K562 (cell line): Measurements from ENCODE around the gene PLEK2. TPM values are rescaled to one million over a fixed set of nuclear protein-coding genes. Genes with fewer than 3 reads are reported as not detected.

Experiments used
- GATAD2B ChIP-seq: fragments of 450-650 bp; IDR thresholded peaks from 2 replicates; pipeline ENCODE4 v1.6.1; 2017; ENCODE audit warnings: mild to moderate bottlenecking, borderline replicate concordance
- NR3C1 ChIP-seq: sonication (generic); formaldehyde crosslinking; IDR thresholded peaks from 2 replicates; pipeline ENCODE4 v1.8.1; 2022; ENCODE audit warnings: missing genetic modification reagents
- RBFOX2 ChIP-seq: fragments of 200-400 bp; formaldehyde crosslinking; IDR thresholded peaks from 2 replicates; pipeline ENCODE4 v1.6.1; 2017; ENCODE audit warnings: low read depth, mild to moderate bottlenecking, low read length, moderate library complexity
- STAT6 ChIP-seq: sonication (generic); formaldehyde crosslinking; IDR thresholded peaks from 2 replicates; pipeline ENCODE4 v1.8.1; 2023; ENCODE audit warnings: mild to moderate bottlenecking, missing genetic modification reagents
- ZNF174 ChIP-seq: fragments of 250-450 bp; sonication (Bioruptor Pico); IDR thresholded peaks from 2 replicates; pipeline ENCODE4 v1.4.0; 2020; ENCODE audit warnings: mild to moderate bottlenecking
- polyA plus RNA-seq, 8 experiments: library from polyadenylated mRNA; depleted of rRNA in 4 of 8; stranded (reverse) in 5 of 8; unstranded in 3 of 8; fragments of >200 nt; fragmentation: Nextera tagmentation in 2 of 8; fragmentation: Illumina TruSeq in 1 of 8; extraction: Ambion mirVana in 2 of 8; extraction: Trizol in 1 of 8; gene quantifications; 2 replicates each; pipeline versions ENCODE4 v1.2.1 to v1.2.3, GENCODE V29; 2011 to 2014; ENCODE audit warnings: inconsistent platforms in 1 of 8, missing spikeins in 1 of 8
- total RNA-seq, 7 experiments: library from RNA; depleted of rRNA in 6 of 7; stranded (reverse); fragments of >200 nt in 6 of 7; fragmentation: Illumina TruSeq in 2 of 7; extraction: Trizol in 2 of 7; gene quantifications; 2 replicates each; pipeline versions ENCODE4 v1.2.1 to v1.2.3, GENCODE V29; 2011 to 2021; ENCODE audit warnings: low replicate concordance in 1 of 7
- TF ChIP-seq, protein P1 (sequence below): fragments of 450-650 bp; formaldehyde crosslinking; conservative IDR thresholded peaks from 2 replicates; pipeline ENCODE4 v1.4.0; 2022; ENCODE audit warnings: mild to moderate bottlenecking, missing genetic modification characterization
- TF ChIP-seq, protein P2 (sequence below): fragments of 250-450 bp; sonication (Bioruptor Pico); IDR thresholded peaks from 2 replicates; pipeline ENCODE4 v1.9.0; 2021; ENCODE audit warnings: mild to moderate bottlenecking, inconsistent platforms

PLEK2 gene
- total and polyA plus RNA-seq, 9 of the 15 experiments (the other 6 are each of a cell fraction or from before 2014, with no cell fraction given), result not detected

GRCh38 chr14:67444395-67444794 is 32.4 kb upstream of the PLEK2 start (continued):
- TF ChIP-seq, protein P1, sequence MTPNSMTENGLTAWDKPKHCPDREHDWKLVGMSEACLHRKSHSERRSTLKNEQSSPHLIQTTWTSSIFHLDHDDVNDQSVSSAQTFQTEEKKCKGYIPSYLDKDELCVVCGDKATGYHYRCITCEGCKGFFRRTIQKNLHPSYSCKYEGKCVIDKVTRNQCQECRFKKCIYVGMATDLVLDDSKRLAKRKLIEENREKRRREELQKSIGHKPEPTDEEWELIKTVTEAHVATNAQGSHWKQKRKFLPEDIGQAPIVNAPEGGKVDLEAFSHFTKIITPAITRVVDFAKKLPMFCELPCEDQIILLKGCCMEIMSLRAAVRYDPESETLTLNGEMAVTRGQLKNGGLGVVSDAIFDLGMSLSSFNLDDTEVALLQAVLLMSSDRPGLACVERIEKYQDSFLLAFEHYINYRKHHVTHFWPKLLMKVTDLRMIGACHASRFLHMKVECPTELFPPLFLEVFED, result no peak
- TF ChIP-seq RBFOX2, result no peak
- no peak for TF ChIP-seq ZNF174 (CRISPR knock-in tag)
- TF ChIP-seq, protein P2, sequence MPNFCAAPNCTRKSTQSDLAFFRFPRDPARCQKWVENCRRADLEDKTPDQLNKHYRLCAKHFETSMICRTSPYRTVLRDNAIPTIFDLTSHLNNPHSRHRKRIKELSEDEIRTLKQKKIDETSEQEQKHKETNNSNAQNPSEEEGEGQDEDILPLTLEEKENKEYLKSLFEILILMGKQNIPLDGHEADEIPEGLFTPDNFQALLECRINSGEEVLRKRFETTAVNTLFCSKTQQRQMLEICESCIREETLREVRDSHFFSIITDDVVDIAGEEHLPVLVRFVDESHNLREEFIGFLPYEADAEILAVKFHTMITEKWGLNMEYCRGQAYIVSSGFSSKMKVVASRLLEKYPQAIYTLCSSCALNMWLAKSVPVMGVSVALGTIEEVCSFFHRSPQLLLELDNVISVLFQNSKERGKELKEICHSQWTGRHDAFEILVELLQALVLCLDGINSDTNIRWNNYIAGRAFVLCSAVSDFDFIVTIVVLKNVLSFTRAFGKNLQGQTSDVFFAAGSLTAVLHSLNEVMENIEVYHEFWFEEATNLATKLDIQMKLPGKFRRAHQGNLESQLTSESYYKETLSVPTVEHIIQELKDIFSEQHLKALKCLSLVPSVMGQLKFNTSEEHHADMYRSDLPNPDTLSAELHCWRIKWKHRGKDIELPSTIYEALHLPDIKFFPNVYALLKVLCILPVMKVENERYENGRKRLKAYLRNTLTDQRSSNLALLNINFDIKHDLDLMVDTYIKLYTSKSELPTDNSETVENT (CRISPR knock-in tag), result no peak
- no peak for TF ChIP-seq NR3C1
- no peak for TF ChIP-seq GATAD2B
- TF ChIP-seq STAT6 (CRISPR knock-in tag), result no peak
